Measurements from ENCODE around the gene DNER. TPM values are rescaled to one million over a fixed set of nuclear protein-coding genes. Genes with fewer than 3 reads are reported as not detected.

The DNER gene
- total and polyA plus RNA-seq, 10 of the 15 experiments (the other 5 are each of a cell fraction or from before 2014, with no cell fraction given) = 0.04 to 0.08 (median 0.07) TPM; not detected in 7

DNA sequence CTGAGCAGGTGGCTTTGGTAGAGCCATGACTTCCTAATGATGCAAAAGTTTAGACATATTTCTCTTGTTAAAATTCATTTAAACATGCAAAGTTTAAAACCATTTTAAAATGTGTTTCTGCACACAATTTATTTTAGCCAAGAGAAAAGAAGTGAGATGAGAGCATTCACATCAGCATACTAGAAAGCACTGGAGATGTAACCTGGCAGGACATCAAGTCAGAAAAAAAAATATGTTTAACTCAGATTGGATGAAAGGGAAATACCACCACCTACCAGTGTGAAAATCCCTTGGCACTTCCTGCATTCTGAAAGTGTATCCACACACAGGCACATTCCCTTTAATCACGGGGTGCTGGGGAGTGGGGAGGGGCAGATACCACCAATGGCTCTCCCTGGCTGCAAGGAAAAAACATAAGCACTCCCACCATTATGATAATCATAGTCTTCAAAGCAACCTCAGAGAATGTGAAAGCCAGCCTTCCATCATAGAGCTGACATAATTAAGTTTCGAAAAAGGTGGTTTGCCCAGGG is 25.0 kb downstream of the DNER start:
- in situ Hi-C loops (cut with MboI) = no loop called here
- no peaks in the 10 kb centered on the region for H4K20me1 ChIP-seq (ENCODE audit: control insufficient read depth, insufficient read depth)
- SMC1A ChIA-PET (ENCODE audit: uncharacterized antibody, unreplicated experiment) = no interaction called here
- CTCF ChIA-PET = no interaction called here
- no peak overlapping the region for H3K27ac ChIP-seq (ENCODE audit: control insufficient read depth, insufficient read depth)
- no peaks in the 10 kb centered on the region for H3K9me3 ChIP-seq (replicated peaks; ENCODE audit: control insufficient read depth, insufficient read depth, low read length)
- no peak overlapping the region for H3K9ac ChIP-seq (ENCODE audit: control insufficient read depth, insufficient read depth, low read length)
- no peak for ATAC-seq
- no peaks in the 10 kb centered on the region for H3K79me2 ChIP-seq (ENCODE audit: control insufficient read depth, insufficient read depth, low read length)
- no peak for DNase-seq (ENCODE audit: low read depth, low spot score)
- RAD21 ChIA-PET (ENCODE audit: unreplicated experiment) = no interaction called here
- no peak for FAIRE-seq
- no peaks in the 10 kb centered on the region for H3K27me3 ChIP-seq (replicated peaks in 1 of 2; ENCODE audit: control insufficient read depth in 2 of 2, insufficient read depth in 2 of 2, low read length in 1 of 2)
- no peak overlapping the region for H3K4me2 ChIP-seq (ENCODE audit: control insufficient read depth, insufficient read depth)
- POLR2A ChIA-PET = no interaction called here
- no peak overlapping the region for H2AFZ ChIP-seq (ENCODE audit: control insufficient read depth, low read depth, low read length)
- H3K36me3 ChIP-seq (ENCODE audit: control insufficient read depth in 2 of 2, insufficient read depth in 2 of 2, low read length in 1 of 2) = no peaks in the 10 kb centered on the region
- H3K4me3 ChIP-seq = no peak overlapping the region
- 3% methylated on average over 2 of the region's 2 CpGs for WGBS (ENCODE audit: insufficient coverage, insufficient replicate concordance, low lambda C conversion rate, missing lambda C conversion rate)
- no TSS peak for BruUV-seq (replicated peaks)
- intact Hi-C loops (cut with micrococcal nuclease; ENCODE audit: unreplicated experiment) = no loop called here
- no peaks in the 10 kb centered on the region for H3K4me1 ChIP-seq (ENCODE audit: control insufficient read depth, insufficient read depth, low read length)
- TF ChIP-seq CREB1 (IDR thresholded peaks at IDR 0.05; ENCODE audit: low read depth) (no peak), TCF3 (IDR thresholded peaks at IDR 0.05; ENCODE audit: borderline replicate concordance, insufficient read depth, low read depth, low read length) (no peak), ZNF217 (IDR thresholded peaks at IDR 0.05) (no peak), FOXK2 (IDR thresholded peaks at IDR 0.05) (no peak), SMAD5 (IDR thresholded peaks at IDR 0.05; ENCODE audit: low read depth) (no peak)
- TF ChIP-seq, protein P1, sequence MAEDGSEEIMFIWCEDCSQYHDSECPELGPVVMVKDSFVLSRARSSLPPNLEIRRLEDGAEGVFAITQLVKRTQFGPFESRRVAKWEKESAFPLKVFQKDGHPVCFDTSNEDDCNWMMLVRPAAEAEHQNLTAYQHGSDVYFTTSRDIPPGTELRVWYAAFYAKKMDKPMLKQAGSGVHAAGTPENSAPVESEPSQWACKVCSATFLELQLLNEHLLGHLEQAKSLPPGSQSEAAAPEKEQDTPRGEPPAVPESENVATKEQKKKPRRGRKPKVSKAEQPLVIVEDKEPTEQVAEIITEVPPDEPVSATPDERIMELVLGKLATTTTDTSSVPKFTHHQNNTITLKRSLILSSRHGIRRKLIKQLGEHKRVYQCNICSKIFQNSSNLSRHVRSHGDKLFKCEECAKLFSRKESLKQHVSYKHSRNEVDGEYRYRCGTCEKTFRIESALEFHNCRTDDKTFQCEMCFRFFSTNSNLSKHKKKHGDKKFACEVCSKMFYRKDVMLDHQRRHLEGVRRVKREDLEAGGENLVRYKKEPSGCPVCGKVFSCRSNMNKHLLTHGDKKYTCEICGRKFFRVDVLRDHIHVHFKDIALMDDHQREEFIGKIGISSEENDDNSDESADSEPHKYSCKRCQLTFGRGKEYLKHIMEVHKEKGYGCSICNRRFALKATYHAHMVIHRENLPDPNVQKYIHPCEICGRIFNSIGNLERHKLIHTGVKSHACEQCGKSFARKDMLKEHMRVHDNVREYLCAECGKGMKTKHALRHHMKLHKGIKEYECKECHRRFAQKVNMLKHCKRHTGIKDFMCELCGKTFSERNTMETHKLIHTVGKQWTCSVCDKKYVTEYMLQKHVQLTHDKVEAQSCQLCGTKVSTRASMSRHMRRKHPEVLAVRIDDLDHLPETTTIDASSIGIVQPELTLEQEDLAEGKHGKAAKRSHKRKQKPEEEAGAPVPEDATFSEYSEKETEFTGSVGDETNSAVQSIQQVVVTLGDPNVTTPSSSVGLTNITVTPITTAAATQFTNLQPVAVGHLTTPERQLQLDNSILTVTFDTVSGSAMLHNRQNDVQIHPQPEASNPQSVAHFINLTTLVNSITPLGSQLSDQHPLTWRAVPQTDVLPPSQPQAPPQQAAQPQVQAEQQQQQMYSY (CRISPR knock-in tag; IDR thresholded peaks at IDR 0.05) = no peak
- TF ChIP-seq, protein P2, sequence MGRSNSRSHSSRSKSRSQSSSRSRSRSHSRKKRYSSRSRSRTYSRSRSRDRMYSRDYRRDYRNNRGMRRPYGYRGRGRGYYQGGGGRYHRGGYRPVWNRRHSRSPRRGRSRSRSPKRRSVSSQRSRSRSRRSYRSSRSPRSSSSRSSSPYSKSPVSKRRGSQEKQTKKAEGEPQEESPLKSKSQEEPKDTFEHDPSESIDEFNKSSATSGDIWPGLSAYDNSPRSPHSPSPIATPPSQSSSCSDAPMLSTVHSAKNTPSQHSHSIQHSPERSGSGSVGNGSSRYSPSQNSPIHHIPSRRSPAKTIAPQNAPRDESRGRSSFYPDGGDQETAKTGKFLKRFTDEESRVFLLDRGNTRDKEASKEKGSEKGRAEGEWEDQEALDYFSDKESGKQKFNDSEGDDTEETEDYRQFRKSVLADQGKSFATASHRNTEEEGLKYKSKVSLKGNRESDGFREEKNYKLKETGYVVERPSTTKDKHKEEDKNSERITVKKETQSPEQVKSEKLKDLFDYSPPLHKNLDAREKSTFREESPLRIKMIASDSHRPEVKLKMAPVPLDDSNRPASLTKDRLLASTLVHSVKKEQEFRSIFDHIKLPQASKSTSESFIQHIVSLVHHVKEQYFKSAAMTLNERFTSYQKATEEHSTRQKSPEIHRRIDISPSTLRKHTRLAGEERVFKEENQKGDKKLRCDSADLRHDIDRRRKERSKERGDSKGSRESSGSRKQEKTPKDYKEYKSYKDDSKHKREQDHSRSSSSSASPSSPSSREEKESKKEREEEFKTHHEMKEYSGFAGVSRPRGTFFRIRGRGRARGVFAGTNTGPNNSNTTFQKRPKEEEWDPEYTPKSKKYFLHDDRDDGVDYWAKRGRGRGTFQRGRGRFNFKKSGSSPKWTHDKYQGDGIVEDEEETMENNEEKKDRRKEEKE (IDR thresholded peaks at IDR 0.05) = no peak
- TF ChIP-seq, protein P3, sequence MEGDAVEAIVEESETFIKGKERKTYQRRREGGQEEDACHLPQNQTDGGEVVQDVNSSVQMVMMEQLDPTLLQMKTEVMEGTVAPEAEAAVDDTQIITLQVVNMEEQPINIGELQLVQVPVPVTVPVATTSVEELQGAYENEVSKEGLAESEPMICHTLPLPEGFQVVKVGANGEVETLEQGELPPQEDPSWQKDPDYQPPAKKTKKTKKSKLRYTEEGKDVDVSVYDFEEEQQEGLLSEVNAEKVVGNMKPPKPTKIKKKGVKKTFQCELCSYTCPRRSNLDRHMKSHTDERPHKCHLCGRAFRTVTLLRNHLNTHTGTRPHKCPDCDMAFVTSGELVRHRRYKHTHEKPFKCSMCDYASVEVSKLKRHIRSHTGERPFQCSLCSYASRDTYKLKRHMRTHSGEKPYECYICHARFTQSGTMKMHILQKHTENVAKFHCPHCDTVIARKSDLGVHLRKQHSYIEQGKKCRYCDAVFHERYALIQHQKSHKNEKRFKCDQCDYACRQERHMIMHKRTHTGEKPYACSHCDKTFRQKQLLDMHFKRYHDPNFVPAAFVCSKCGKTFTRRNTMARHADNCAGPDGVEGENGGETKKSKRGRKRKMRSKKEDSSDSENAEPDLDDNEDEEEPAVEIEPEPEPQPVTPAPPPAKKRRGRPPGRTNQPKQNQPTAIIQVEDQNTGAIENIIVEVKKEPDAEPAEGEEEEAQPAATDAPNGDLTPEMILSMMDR (IDR thresholded peaks at IDR 0.05 in 2 of 3, conservative IDR thresholded peaks at IDR 0.05 in 1 of 3; ENCODE audit: control insufficient read depth in 2 of 3, extremely low read depth in 1 of 3, insufficient read depth in 1 of 3, low read depth in 3 of 3, low read length in 3 of 3) = no peak
- TF ChIP-seq, protein P4, sequence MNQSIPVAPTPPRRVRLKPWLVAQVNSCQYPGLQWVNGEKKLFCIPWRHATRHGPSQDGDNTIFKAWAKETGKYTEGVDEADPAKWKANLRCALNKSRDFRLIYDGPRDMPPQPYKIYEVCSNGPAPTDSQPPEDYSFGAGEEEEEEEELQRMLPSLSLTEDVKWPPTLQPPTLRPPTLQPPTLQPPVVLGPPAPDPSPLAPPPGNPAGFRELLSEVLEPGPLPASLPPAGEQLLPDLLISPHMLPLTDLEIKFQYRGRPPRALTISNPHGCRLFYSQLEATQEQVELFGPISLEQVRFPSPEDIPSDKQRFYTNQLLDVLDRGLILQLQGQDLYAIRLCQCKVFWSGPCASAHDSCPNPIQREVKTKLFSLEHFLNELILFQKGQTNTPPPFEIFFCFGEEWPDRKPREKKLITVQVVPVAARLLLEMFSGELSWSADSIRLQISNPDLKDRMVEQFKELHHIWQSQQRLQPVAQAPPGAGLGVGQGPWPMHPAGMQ (IDR thresholded peaks at IDR 0.05; ENCODE audit: borderline replicate concordance) = no peak
- TF ChIP-seq, protein P5, sequence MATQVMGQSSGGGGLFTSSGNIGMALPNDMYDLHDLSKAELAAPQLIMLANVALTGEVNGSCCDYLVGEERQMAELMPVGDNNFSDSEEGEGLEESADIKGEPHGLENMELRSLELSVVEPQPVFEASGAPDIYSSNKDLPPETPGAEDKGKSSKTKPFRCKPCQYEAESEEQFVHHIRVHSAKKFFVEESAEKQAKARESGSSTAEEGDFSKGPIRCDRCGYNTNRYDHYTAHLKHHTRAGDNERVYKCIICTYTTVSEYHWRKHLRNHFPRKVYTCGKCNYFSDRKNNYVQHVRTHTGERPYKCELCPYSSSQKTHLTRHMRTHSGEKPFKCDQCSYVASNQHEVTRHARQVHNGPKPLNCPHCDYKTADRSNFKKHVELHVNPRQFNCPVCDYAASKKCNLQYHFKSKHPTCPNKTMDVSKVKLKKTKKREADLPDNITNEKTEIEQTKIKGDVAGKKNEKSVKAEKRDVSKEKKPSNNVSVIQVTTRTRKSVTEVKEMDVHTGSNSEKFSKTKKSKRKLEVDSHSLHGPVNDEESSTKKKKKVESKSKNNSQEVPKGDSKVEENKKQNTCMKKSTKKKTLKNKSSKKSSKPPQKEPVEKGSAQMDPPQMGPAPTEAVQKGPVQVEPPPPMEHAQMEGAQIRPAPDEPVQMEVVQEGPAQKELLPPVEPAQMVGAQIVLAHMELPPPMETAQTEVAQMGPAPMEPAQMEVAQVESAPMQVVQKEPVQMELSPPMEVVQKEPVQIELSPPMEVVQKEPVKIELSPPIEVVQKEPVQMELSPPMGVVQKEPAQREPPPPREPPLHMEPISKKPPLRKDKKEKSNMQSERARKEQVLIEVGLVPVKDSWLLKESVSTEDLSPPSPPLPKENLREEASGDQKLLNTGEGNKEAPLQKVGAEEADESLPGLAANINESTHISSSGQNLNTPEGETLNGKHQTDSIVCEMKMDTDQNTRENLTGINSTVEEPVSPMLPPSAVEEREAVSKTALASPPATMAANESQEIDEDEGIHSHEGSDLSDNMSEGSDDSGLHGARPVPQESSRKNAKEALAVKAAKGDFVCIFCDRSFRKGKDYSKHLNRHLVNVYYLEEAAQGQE (IDR thresholded peaks at IDR 0.05; ENCODE audit: low read depth, low read length) = no peak
